ENCODE results near the gene HNRNPAB.

DNA sequence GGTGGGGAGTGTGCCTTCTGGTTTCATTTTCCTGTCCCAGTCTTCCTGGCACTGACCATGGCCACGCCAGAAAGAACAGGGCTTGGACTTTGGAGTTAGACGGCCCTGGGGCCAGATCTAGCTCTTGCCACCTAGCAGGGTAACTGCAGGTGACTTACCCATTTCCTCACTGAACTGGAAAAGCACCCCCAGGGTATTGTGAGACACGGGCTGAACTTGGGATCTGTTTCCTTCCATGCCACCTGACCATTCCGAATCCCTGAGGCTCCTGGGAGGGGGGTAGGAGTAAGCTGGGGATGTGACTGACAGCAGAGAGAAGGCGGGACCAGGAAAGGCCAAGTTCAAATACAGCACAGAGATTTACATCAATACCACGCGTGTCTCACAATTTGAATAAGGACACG lies 9.4 kb downstream of the HNRNPAB start:
- TF ChIP-seq, protein P1, sequence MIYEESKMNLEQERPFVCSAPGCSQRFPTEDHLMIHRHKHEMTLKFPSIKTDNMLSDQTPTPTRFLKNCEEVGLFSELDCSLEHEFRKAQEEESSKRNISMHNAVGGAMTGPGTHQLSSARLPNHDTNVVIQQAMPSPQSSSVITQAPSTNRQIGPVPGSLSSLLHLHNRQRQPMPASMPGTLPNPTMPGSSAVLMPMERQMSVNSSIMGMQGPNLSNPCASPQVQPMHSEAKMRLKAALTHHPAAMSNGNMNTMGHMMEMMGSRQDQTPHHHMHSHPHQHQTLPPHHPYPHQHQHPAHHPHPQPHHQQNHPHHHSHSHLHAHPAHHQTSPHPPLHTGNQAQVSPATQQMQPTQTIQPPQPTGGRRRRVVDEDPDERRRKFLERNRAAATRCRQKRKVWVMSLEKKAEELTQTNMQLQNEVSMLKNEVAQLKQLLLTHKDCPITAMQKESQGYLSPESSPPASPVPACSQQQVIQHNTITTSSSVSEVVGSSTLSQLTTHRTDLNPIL (CRISPR knock-in tag; IDR thresholded peaks at IDR 0.05; ENCODE audit: low read depth) = no peak
- TF ChIP-seq, protein P2, sequence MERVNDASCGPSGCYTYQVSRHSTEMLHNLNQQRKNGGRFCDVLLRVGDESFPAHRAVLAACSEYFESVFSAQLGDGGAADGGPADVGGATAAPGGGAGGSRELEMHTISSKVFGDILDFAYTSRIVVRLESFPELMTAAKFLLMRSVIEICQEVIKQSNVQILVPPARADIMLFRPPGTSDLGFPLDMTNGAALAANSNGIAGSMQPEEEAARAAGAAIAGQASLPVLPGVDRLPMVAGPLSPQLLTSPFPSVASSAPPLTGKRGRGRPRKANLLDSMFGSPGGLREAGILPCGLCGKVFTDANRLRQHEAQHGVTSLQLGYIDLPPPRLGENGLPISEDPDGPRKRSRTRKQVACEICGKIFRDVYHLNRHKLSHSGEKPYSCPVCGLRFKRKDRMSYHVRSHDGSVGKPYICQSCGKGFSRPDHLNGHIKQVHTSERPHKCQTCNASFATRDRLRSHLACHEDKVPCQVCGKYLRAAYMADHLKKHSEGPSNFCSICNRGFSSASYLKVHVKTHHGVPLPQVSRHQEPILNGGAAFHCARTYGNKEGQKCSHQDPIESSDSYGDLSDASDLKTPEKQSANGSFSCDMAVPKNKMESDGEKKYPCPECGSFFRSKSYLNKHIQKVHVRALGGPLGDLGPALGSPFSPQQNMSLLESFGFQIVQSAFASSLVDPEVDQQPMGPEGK (CRISPR knock-in tag; IDR thresholded peaks at IDR 0.05; ENCODE audit: borderline replicate concordance) = no peak
- no peak for TF ChIP-seq TOX (CRISPR knock-in tag; IDR thresholded peaks at IDR 0.05; ENCODE audit: borderline replicate concordance)
